ENCODE measurements around the gene KCNMB2.

KCNMB2 gene

DNA sequence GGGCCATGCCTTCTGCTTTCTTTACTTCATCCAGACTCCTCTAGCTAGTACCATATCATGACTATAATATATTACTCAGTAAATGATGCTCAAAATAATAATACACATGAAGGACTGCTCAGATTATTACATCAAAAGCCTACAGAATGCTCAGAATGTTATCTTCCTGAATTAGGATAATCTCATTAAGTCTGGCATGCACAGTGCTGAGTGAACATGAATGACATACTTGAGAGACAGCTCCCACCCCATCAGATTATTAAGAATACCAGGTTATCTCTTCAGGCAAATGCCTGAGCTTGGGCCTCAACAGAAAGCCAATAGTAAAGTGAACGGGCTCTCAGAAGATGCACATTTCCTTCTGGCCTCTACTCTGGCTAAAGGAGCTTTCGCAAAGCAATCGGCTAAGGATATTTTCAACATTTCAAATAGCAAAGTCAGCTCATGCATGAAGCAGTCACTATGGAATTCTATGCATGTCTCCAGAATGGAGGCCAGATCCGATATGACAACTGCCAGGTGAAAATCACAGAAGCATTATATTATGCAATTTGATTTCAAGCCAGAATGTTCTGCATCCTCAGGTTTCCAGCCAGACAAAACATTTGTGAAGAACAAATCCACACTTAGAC is 122.6 kb downstream of the KCNMB2 start:
- DNase-seq, result no peak

DNA sequence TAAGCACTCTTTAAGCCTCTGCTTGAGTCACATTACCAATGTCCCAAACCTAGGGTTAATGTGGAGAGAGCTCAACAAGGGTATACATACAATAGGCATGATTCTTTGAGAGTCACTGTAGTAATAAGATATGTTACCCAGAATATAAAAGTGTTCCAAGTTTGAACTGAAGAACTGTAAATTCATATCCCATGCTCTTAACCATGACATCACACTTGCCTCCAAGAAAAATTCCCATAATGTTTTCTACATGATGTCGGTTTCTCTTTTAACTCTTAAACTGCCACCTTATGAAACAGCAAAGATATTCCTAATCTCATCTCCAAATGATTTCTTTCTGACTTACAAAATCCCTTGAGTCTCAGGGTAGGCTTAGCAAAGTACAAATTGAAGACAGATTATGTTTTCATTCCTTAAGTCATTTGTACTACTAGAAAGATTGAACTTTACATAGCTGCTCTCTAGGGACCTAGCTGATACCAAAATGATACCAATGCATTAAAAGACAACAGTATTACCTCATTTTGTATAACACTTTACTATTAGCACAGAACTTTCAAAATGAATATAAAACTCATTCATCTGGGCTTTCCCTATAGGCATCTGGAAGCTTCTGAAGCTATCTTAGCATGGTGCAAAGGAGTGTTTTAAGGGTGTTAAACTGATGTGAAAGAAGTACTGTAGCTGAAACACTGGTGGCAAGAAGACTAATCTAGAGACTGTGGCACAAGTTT is 127.1 kb downstream of the KCNMB2 start:
- no peak for DNase-seq

DNA sequence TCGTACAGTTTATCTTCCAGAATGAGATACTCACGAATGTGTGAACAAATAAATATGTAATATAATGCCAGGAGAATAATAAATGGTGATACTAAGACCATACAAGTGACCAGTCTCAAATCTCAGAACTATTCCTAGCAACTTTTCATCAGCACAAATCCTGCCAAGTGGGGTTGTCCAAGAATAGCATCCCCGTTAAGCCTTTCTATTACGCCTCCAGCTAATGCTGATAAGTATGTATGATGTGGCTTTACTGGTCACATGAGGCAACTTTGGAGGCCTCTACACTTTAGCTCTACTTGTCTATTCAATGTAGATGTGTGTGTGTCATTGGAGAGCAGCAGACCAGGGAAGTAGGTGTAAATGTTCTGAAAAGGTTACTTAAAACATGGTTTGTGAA is 129.5 kb downstream of the KCNMB2 start:
- DNase-seq, result no peak

DNA sequence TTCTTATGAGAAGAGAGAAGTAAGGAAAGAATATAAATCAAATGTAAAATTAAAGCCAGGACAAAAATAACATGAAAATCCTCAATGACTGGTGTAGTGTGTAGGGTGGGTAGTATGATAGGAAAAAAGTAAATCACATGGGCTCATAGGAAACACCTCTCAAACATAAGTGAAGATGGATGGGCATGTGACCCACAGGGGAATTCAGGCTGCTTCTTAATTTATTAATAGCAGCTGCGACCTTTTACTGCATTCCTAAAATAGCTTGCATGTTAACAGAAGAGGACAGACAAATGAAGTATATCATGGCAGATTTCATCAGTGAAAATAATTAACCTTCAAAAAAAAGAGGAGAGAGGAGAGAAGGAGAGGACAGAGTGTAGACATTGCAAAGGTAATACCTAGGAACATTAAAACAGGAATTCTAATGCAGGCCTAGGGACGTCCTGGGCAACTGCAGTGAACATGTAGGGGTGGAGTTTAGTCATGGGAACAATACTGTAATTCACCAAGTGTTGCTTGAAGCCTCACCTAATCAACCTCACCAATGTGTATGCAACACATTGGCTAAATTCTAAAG is 132.9 kb downstream of the KCNMB2 start:
- DNase-seq, result no peak

DNA sequence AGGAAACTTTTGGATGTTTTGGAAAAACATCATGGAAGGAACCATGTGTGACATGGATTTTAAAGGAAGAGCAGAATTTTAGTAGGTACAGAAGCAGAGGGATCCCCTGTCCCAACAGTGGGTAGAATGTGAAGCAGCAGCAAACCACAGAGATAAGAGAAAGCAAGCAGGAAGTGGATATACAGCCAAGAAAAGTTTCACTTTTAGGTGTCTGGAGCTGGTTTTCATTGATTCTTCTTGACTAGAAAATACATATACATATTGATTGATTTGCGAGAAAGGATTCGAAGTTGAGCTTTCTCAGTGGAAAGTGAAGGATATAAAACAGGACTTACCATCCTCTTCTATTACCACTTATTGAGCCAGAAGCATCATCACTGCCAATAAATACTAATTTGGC is 133.5 kb downstream of the KCNMB2 start:
- DNase-seq, result no peak

DNA sequence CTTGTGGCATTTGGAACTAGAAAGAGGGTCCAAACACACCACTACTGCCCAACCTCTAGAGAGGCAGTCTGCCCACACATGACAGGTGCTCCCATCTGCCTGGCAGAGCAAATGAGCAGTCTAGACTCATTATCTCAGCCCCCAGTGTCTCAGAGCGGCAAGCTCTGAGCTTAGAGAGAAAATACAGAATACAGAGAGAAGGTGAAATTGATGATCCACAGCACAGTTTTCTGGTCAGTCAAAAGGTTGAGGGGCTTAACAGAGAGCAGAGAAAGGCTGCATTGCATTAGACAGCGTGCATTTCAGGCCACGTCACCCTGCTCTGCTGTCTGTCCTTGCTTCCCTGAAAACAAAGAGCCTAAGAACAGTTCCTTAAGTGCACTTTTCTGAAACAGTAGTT is 135.1 kb downstream of the KCNMB2 start:
- no peak for DNase-seq

DNA sequence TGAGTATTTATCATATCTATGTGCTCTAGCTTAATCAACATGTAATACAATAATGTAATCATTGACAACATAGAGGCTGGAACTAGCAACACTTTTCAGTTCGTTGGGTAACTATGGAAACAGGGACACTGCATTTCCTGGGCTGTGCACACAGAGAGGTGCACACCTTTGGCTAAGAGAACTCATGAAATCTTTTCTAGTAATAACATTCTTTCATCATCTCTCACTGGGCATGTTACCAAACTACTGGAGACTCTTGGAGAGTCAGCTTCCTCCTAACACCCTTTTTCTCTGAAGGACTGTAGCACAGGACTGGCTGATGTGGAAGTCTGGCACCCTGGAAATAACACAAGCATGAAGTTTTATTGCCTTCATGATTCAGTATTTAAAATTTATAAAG is 135.6 kb downstream of the KCNMB2 start:
- no peak for DNase-seq

DNA sequence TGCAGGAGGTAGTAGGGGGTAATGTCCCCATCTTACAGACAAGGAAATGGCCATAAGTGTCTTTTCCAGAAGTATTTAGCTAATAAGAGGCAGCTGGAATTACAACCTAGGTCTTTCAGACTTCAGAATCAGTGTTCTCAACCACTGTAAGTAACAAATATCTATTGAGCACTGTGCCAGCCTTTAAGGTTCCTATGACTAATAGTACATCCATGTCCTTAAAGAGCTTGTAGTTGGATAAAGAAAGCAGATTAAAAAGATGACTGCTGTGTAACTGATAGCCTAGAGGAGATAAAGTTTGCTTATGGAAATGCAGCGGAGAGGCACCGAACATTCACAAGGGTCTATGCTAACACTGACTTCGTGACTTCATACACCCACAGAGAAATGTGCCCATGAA is 136.0 kb downstream of the KCNMB2 start:
- no peak for DNase-seq

DNA sequence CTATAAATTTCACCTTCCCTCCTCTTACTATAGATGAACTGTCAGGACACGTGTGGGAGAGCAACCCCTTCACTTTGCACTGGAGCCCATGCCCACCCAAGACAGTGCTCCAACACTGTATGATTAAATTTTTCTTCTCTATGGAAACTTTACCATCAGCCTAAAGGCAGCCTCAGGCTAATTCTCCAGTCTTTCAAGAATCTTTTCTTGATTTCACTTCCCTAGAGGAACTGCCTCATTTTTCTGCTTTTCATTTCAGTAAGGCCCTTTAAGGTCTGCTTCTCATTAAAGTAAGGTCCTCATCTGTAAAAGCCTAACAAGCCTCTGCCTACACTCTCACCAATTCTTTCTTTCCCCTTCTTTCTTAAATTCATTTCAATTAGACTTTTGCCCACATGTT is 137.3 kb downstream of the KCNMB2 start:
- no peak for DNase-seq

DNA sequence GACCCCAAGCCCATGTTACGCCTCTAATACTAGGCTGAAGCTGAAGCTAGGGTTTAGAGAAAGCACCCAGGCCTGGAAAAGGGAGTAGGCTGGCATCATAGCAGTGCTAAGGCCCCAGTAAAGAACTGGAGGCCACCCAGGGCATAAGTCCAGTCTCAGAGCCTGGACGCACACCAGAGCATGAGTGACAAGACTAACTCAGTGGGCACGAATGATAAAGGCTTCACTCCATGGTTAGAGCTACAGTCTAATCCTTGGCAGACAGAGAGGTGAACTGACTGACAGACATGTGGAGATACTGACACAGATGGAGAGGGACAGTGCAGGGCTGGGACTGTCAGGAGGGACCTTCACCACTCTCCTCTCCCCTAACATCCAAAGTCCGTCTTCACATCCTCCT is 139.8 kb downstream of the KCNMB2 start:
- DNase-seq, result no peak

DNA sequence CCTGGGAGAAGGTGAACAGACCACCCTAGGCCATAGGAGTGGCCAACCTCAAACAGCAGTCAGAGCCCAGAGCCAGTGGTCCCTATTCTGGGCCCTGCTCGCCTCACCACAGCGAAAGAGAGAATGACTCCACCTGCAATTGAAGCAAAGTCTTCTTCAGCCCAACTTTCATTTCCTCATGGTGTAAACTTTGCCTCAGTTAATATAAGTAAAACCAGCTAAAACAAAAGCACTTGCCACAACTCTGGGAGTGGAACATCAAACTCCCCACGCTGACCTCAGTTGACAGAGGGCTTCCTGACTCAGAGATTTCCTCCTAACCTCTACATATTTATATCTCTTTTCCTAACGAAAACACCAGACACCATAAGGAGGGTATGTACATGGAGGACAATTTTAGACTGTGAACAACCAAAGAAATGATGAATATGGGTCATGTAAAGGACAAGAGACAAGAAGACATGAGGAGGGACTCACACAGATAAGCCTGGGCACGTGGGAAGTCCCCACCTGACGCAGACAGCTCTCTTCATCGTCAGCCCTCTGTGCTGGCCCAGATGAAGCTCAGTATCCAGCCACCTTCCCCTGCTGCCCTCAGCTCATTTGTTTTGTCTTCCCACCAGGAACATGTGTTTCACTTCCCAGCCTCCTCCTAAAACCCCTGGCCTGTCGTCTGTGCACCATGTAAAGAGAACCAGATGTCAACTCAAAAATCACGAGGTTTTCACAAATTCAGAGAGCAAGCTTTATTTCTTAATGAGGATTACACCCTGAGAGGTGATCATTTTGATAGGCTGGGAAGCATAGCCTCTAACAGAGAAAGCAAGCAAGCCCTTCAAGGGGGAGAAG is 140.9 kb downstream of the KCNMB2 start:
- DNase-seq, result no peak

DNA sequence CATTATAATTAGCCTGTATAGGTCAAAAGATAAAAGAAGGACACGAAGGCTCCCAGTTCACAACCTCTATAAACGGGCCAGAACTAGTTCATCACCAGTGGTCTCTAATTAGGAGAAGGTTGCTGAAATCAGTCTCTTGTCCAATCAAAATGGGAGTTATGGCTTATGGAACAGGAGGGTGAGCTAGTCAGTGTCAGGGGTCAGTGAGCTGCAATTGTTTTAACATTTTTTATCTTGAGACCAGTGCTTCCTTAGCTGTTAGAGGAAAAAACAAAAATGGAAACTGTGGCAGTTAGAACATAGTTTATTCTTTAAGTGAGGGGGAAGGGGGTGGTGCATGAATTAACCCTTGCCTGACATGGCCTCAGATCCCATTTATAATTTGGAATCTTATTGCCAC is 141.7 kb downstream of the KCNMB2 start:
- DNase-seq, result no peak

DNA sequence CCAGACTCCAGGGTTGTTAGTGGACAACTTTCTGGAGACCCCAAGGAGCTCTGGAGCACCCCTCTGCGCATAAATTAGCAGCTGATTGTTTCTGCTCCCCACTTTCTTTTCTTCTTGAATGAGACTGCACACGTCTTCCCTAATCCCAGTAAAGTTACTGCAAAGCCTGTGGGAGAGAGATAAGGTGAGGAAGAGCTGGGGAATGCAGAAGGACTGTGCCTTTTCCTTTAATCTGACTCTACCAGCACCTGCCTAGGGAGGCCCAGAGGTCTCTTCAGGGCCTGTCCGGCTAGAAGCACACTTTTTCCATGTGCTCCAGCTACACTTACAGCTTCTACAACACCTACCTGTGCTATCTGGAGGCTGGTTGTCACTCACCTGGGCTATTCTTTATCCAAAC is 143.8 kb downstream of the KCNMB2 start:
- no peak for DNase-seq

DNA sequence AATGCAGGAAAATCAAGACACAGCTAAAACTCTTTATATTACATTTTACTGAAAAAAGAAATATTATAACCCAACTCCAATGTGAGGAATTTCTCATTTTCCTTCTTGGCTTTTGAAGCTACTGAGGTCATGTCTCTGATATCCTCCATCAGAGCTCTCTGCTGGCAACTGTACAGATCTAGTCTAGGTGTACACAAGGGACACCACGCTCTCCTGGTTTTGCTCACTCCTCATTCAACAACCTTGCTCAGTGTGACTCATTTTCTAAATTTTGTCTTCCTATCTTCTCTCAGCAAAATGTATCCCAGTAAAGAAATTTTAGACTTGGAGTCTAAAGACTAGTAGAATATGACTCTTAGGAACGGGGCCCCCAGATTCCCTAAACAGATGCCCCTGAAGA is 144.3 kb downstream of the KCNMB2 start:
- DNase-seq, result no peak

DNA sequence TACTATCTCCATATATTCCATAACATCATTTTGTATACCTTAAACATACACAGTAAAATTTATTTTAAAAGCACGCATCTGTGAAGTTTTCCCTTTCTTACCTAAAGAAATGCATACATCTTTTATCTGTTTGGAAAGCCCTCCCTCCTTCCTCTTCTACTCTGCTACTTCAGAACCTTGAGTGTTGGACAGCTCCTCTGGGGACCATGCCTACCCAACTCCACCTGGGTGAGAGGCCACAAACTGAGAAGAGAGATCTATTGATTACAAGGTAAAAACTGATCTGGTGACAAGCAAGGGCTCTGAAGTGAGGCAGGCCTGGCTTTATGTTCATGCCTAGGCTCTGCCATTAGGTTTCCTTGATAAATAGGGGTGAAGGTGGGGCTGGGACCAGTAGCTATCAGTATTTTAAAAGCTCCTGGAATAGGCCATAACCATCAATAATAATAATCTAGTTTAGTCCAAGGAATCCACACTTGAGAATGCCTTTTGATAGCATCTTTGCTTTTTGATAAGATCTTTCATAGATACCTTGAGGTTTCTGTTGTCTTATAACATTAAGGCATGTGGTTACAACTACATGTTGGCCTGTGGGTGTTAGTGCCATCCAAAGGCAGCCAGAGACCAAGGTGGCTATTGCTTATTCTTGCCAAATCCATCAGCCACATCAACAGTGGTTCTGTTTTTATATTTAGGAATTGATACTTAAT is 148.8 kb downstream of the KCNMB2 start:
- no peak for DNase-seq

DNA sequence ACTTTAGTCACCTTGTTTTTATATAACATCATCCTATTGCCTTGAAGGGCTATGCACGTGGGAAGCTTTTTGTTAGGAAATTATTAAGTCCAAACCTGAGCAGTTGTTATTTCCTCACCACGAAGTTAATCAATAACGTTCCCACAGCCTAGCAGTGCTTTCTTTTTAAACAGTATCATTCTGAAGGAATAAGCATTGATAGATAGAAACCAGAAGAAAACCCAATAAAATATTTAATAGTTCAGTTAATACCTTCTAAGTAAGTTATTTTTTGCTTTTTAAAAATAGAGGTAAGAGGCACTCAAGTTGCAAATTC is 149.3 kb downstream of the KCNMB2 start:
- no peak for DNase-seq

DNA sequence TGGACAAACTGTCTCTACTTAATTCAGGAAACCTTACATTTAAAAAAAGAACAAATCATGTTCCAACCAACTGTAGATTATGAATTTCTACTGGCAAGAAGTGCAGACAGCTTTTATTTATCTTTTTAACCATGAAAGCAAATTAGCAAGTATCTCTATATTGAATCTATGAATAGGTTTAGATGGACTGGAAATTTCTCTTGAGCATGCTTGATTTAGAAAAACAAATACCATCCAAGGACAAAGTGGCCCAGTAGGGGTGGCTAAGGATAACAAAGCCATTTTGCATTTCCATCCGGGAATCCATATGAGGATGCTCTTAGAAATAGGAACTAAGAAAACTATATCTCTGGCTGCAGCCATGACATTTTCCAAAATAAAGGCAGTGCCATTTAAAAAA is 150.6 kb downstream of the KCNMB2 start:
- DNase-seq, result no peak

DNA sequence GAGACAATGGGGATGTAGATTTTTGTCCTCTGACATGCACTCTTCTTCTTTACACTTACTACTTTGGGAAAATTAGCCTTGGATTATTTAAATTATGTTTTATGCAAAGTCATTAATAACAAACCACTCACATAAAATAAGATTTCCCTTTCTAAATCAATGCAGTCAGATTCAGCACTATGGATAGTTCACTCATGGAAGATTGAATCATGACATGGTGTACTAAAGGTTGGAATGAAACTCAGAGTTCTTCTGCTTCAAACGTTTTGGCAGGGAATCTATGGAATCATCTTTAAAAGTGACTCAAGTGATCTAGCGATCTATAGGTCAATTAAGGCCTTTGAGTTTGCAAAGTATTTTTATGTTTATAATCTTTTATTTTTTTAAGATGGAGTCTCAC is 154.3 kb downstream of the KCNMB2 start:
- no peak for DNase-seq

DNA sequence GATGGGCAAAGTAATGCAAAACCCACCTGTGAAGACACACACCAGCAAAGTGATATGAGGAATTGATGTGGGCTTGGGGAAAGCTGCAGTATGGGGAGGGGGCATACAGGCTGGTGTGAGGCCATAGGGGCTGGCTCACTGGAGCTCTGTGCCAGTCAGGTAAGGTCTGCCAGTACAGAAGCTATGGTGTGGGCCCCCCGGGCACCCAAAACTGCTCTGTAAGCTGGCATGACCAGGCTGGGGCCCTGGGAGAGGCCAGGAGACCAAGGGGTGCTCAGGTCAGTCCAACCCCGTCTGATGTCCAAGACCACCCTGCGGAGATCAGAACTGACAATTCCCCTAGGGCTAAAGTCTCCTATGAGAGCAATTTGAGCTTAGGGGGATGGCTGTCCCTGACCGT is 163.1 kb downstream of the KCNMB2 start:
- no peak for DNase-seq

DNA sequence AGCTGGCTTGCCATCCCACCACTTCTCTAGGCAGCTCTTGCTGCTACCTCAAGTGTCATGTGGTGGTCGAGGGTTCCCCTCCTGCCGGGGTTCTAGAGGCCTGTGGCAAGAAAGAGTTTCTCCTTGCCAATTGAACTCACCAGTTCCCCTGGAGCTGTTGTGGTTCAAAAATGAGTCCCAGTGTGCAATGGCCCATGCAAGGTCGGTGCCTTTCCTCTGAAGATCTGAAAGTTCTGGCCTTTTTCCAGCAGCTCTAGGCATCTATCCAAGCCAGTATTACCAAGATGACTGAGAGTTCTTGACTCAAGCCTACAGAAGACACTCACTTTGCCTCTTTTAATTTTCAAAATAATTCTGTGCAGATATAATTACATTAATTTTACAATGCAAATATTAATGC is 163.6 kb downstream of the KCNMB2 start:
- DNase-seq, result peak; percentile 41

DNA sequence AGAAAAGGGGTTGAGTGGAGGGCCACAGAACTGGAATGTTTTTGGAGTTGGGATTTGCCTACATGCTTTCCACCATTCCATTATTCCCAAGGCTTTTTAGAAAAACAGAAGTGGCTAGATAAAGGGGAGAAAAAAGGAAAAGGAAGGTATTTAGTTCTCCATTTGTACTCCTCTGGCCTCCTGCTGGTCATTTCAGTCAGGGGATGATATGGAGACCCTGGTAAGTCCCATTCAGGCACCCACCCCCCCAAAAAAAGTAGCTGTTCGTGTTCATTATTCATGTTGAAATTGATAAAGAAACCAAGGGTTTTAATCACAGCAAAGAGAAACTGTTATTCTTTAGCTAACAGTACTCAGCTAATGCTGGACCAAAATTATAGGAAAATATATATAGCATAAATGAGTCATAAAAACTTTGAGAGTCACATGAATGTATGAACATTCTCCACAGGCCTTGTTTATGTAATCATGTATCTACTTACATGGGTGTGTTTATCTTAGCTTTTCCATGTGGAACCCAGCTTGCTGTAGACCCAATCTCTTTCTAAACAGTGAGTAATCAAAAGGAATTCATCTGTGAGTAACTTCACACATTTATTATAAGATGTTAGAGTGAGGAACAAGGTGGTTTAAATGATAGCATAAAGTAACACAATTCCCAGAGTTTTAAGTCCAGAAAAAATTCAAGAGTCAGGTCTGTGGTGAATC is 167.2 kb downstream of the KCNMB2 start:
- DNase-seq, result no peak

DNA sequence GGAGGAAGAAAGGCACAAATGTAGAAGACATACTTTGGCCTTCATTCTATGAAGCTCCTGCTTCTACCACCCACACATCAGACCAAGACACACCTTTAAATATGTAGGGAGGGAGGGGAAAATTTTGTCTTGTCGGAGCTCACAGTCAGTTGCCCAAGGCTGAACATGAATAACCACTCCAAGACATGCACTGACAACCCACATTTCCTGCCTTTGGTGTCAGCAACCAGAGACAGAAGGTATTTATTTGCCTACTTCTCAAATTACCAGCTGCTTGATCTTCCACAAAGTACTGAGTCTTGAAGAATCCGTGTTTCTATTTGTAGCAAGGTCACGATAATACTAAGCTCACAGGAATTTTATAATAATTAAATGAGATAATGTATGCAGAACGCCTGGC is 169.7 kb downstream of the KCNMB2 start:
- no peak for DNase-seq

DNA sequence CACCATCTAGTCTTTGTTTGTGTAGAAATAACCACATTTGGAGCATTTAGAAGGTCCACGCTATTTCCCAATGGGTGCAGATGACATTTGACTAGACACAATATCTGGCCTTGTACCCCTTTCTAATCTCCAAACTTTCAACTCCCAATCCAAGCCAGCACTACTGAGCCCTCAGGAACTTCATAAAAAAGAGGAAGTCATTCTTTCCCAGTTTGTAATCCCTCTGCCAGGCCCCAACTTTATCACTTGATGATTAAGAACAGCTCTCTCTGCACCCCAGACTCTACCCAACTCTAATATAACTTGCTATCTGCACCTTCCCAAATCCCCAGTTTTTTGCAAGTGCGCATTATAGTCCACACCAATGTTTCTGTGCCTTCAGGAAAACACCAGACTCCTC is 170.2 kb downstream of the KCNMB2 start:
- DNase-seq, result no peak
